Embryonic facial prominence (tissue), 1 donor: ENCODE results near the gene CA9.

Experiments used
- DNase-seq: peaks from one replicate; pipeline ENCODE4 v3.0.0-alpha.2; 2016; ENCODE audit errors: extremely low spot score

CA9 gene

GRCh38 chr9:35717132-35717870, 43.6 kb downstream of the CA9 start:
- DNase-seq, result no peak

- no peak for DNase-seq
Observed at GRCh38 chr9:35718721-35719511, 45.2 kb downstream of the CA9 start.

- DNase-seq, result no peak
Observed at GRCh38 chr9:35719546-35719945, 45.8 kb downstream of the CA9 start.

GRCh38 chr9:35723426-35723825, 49.7 kb downstream of the CA9 start:
- DNase-seq, result no peak

GRCh38 chr9:35723908-35724307, 50.2 kb downstream of the CA9 start:
- DNase-seq, result no peak

GRCh38 chr9:35725362-35725761, 51.6 kb downstream of the CA9 start:
- DNase-seq, result no peak

GRCh38 chr9:35726931-35727330, 53.2 kb downstream of the CA9 start:
- DNase-seq, result no peak

GRCh38 chr9:35727676-35728040, 53.9 kb downstream of the CA9 start:
- DNase-seq, result no peak

GRCh38 chr9:35728041-35728971, 54.6 kb downstream of the CA9 start:
- no peak for DNase-seq

GRCh38 chr9:35729101-35729500, 55.4 kb downstream of the CA9 start:
- no peak for DNase-seq

- no peak for DNase-seq
Observed at GRCh38 chr9:35729700-35730485, 56.2 kb downstream of the CA9 start.

GRCh38 chr9:35730486-35730854, 56.7 kb downstream of the CA9 start:
- DNase-seq, result no peak
